HG03095 (cell line): ENCODE results near the gene RHBDD2.
"Not testable (repeated sequence)": the region's sequence is repeated elsewhere in the genome, so short reads cannot be mapped to it uniquely, and the experiment has no call there.

ENCODE experiments used
- ATAC-seq: cut with Tn5 transposase; IDR thresholded peaks from one replicate; pipeline ENCODE4 v1.9.1; 2021; ENCODE audit warnings: moderate library complexity; ENCODE audit not compliant: unreplicated experiment

Gene RHBDD2

GRCh38 chr7:75878769-75879611 lies at the start of gene RHBDD2:
Gene RHBDD2 (plus strand): TSS chr7:75879034. CDS start chr7:75879083, 49 bp downstream.
- peak; percentile 83 for ATAC-seq

- not testable (repeated sequence) for ATAC-seq
Measured at GRCh38 chr7:75829656-75830055, 49.2 kb upstream of the RHBDD2 start.

GRCh38 chr7:75830978-75831377 lies 47.9 kb upstream of the RHBDD2 start:
- no peak for ATAC-seq

DNA sequence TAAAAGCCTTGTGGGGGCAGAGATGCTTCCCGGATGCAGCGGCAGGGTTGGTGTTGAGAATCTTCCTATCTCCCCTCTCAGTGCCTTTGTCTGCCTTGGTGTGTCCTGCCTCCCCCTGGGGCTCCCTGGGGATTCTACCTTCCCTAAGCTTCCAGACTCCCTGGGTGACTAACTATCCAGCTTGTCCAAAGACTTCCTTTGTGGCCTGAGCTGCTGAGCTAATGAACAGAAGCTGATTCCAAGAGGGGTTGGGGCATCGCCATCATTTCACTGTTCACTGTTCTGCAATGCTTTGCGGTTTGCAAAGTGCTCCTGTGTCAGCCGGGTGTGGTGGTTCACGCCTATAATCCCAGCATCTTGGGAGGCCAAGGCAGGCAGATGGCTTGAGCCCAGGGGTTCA lies 45.2 kb upstream of the RHBDD2 start:
- not testable (repeated sequence) for ATAC-seq

- ATAC-seq: no peak
Measured at GRCh38 chr7:75835688-75836285, 43.0 kb upstream of the RHBDD2 start.

- no peak for ATAC-seq
Measured at GRCh38 chr7:75836798-75837197, 42.0 kb upstream of the RHBDD2 start.

DNA sequence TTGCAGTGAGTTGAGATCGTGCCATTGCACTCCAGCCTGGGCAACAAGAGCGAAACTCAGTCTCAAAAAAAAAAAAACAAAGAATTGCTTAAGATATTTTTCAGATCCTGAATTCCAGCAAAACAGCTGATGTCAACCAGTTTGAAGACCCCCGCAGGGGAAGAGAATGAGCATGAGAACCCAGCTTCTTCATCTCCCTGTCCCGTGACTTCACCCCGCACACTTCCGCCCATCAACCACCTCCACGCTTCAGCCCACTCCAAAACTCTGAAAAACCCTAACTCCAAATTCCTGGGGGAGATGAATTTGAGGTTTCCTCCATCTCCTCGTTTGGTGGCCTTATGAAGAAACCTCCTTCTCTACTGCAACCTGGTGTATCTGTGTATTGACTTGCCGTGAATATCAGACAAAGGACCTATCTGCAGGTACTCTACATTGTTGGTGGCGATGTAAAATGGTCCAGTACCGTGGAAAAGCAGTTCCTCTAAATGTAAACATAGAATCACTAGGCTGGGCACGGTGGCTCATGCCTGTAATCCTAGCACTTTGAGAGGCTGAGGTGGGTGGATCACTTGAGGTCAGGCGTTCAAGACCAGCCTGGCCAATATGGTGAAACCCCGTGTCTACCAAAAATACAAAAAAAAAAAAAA lies 40.4 kb upstream of the RHBDD2 start:
- not testable (repeated sequence) for ATAC-seq

DNA sequence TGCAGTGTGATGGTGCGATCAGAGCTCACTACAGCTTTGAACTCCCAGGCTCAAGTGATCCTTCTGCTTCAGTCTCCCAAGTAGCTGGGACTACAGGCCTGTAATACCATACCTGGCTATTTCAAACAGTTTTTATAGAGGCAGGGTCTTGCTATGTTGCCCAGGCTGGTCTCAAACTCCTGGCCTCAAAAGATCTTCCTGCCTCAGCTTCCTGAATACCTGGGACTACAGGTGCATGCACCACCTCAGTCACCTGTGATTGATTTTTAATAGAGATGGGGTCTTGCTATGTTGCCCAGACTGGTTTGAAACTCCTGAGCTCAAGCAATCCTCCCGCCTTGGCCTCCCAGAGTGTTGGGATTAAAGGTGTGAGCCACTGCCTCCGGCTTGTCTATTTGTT lies 38.8 kb upstream of the RHBDD2 start:
- ATAC-seq: no peak

GRCh38 chr7:75842836-75843446 lies 35.9 kb upstream of the RHBDD2 start:
- ATAC-seq: peak; percentile 79

- no peak for ATAC-seq
Measured at GRCh38 chr7:75843613-75844116, 35.2 kb upstream of the RHBDD2 start.

GRCh38 chr7:75844158-75844557 lies 34.7 kb upstream of the RHBDD2 start:
- no peak for ATAC-seq

DNA sequence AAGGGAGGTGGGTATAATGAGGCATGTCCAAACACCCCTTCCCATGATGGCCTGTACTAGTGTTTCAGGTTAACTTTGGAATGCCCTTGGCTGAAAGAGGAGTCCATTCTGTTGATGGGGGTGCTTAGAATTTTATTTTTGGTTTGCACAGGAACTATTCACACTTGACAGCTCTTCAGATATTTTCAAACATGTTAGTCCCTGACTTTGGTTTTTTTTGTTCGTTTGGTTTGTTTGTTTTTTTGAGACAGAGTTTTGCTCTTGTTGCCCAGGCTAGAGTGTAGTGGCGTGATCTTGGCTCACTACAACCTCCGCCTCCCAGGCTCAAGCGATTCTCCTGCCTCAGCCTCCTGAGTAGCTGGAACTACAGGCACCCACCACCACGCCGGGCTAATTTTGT lies 33.7 kb upstream of the RHBDD2 start:
- not testable (repeated sequence) for ATAC-seq

GRCh38 chr7:75847707-75848106 lies 31.1 kb upstream of the RHBDD2 start:
- ATAC-seq: no peak

- no peak for ATAC-seq
Measured at GRCh38 chr7:75849573-75849972, 29.3 kb upstream of the RHBDD2 start.

GRCh38 chr7:75850235-75850634 lies 28.6 kb upstream of the RHBDD2 start:
- no peak for ATAC-seq

DNA sequence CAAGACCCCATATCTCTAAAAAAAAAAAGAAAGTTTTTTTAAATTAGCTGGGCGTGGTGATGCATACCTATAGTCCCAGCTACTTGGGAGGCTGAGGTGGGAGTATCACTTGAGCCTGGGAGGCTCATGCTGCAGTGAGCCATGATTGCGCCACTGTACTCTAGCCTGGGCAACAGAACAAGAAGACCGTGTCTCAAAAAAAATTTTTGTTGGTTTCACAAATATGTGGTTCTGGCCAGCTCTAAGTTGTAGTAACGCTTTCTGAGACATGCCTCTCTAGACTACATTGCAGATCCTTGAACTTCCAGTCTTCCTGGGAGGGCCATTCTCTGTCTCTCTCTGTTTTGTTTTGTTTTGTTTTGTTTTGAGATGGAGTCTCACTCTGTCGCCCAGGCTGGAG lies 24.6 kb upstream of the RHBDD2 start:
- ATAC-seq: no peak

DNA sequence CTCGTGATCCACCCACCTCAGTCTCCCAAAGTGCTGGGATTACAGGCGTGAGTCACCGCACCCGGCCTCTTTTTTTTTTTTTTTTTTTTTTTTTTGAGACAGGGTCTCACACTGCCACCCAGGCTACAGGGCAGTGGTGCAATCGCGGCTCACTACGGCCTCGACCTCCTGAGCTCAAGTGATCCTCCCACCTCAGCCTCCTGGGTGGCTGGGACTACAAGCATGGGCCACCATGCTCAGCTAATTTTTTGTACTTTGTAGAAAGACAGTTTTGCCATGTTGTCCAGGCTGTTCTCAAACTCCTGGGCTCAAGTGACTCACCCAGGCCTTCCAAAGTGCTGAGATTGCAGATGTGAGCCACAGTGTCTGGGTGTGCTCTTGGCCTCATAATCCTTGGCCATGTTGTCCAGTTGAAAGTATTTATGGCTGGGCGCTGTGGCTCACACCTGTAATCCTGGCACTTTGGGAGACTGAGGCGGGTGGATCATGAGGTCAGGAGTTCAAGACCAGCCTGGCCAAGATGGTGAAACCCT lies 24.0 kb upstream of the RHBDD2 start:
- ATAC-seq: not testable (repeated sequence)

DNA sequence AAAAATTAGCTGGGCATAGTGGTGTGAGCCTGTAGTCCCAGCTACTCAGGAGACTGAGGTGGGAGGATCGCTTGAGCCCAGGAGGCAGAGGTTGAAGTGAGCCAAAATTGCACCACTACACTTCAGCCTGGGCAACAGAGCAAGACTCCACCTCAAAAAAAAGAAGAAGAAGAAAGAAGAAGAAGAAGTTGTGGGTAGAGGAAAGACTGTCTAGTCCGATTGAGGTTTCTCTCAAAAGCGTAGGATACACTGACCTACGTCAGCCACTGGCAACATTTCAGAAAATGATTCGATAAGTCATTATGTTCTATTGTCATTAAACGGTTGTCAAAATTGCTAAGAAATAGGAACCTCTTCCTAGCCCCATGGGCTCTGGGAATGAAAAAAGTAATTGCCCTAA lies 22.3 kb upstream of the RHBDD2 start:
- no peak for ATAC-seq

DNA sequence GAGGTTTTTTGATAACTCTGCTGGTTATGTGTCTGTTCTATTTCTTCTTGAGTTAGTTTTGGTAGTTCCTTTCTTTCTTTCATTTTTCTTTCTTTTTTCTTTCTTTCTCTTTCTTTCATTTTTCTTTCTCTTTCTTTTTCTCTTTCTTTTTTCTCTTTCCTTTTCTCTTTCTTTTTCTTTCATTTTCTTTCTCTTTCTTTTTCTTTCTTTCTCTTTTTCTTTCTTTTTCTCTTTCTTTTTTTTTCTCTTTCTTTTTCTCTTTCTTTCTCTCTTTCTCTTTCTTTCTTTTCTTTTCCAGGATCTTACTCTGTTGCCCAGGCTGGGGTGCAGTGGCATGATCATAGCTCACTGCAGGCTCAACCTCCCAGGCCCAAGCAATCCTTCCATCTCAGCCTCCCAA lies 20.4 kb upstream of the RHBDD2 start:
- ATAC-seq: no peak

DNA sequence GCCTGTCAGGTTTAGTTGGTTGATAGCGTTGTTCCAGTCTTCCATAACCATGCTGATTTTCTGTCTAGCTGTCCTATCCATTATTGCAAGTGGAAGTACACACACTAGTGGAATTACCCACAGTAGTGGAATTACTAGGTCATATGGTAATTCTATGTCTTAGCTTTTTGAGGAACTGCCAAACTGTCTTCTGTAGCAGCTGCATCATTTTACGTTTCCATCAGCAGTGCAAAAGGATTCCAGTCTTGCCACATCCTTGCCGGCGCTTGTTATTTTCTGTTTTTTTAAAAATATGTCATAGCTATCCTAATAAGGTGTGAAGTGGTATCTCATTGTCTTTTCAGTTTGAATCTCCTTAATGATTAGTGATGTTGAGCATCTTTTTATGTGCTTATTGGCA lies 17.2 kb upstream of the RHBDD2 start:
- ATAC-seq: no peak

- ATAC-seq: not testable (repeated sequence)
Measured at GRCh38 chr7:75864251-75864650, 14.6 kb upstream of the RHBDD2 start.
